Mesodermal cell (in vitro differentiated cells): Measurements from ENCODE around the gene PFKFB4.

Source experiments
- H3K27ac ChIP-seq: 2 replicates; pipeline ENCODE4 v1.7.0; 2013; ENCODE audit warnings: mild to moderate bottlenecking, low read depth, low read length, moderate library complexity; ENCODE audit not compliant: severe bottlenecking
- H3K36me3 ChIP-seq: 2 replicates; pipeline ENCODE4 v1.7.1; 2013; ENCODE audit warnings: mild to moderate bottlenecking, low read length, moderate library complexity; ENCODE audit not compliant: control insufficient read depth, insufficient read depth
- H3K4me1 ChIP-seq: one replicate; pipeline ENCODE4 v1.7.1; 2013; ENCODE audit warnings: mild to moderate bottlenecking, low read length; ENCODE audit not compliant: insufficient read depth, control insufficient read depth, poor library complexity, severe bottlenecking
- H3K4me3 ChIP-seq: 2 replicates; pipeline ENCODE4 v1.7.0; 2013; ENCODE audit warnings: low read length, control low read depth, mild to moderate bottlenecking; ENCODE audit not compliant: insufficient read depth, poor library complexity, severe bottlenecking; ENCODE audit errors: extremely low read depth
- H3K9me3 ChIP-seq: 2 replicates; pipeline ENCODE4 v1.7.1; 2013; ENCODE audit warnings: mild to moderate bottlenecking, low read length, moderate library complexity; ENCODE audit not compliant: control insufficient read depth
- WGBS, 2 experiments: methylation state at CpG; one replicate each; pipeline ENCODE4 v1.1.5; 2013; ENCODE audit warnings: missing lambda C conversion rate in 2 of 2; ENCODE audit not compliant: insufficient coverage in 2 of 2; 5-methylcytosine and 5-hydroxymethylcytosine counted together

The PFKFB4 gene

GRCh38 chr3:48595526-48596121 is 39.0 kb upstream of the PFKFB4 start:
- peak overlapping the region; percentile 84 for H3K27ac ChIP-seq
- peaks cover 42% of the 10 kb centered on the region for H3K36me3 ChIP-seq
- WGBS, 2 experiments: 15 to 26% methylated on average over 5 to 7 of the region's 10 CpGs
- no peaks in the 10 kb centered on the region for H3K9me3 ChIP-seq
- H3K4me1 ChIP-seq: peaks cover 55% of the 10 kb centered on the region
- no peak overlapping the region for H3K4me3 ChIP-seq

- 11 to 13% methylated on average over 17 to 27 of the region's 35 CpGs for WGBS, 2 experiments
- Histone ChIP-seq H3K4me1 (peaks cover 55% of the 10 kb centered on the region), H3K4me3 (peak within 1 kb of the TSS; percentile 32), H3K36me3 (peaks cover 42% of the 10 kb centered on the region), H3K27ac (peak within 1 kb of the TSS; percentile 84), H3K9me3 (no peaks in the 10 kb centered on the region)
Measured at GRCh38 chr3:48595075-48595525, 38.5 kb upstream of the PFKFB4 start, which contains the start of gene COL7A1. Gene COL7A1 (minus strand): TSS chr3:48595329. CDS start chr3:48595159, 170 bp downstream.

- Histone ChIP-seq H3K4me1 (peaks cover 49% of the 10 kb centered on the region), H3K27ac (peak overlapping the region; percentile 84), H3K9me3 (no peaks in the 10 kb centered on the region), H3K36me3 (peaks cover 39% of the 10 kb centered on the region), H3K4me3 (peak overlapping the region; percentile 32)
- 32 to 36% methylated on average over 30 to 38 of the region's 39 CpGs for WGBS, 2 experiments
Measured at GRCh38 chr3:48594417-48595049, 37.9 kb upstream of the PFKFB4 start.

- H3K36me3 ChIP-seq: peaks cover 33% of the 10 kb centered on the region
- no peak overlapping the region for H3K27ac ChIP-seq
- H3K4me3 ChIP-seq: no peak overlapping the region
- 92 to 95% methylated on average over 8 of the region's 9 CpGs for WGBS, 2 experiments
- H3K9me3 ChIP-seq: no peaks in the 10 kb centered on the region
- H3K4me1 ChIP-seq: peaks cover 39% of the 10 kb centered on the region
Measured at GRCh38 chr3:48593337-48593736, 36.7 kb upstream of the PFKFB4 start.

- Histone ChIP-seq H3K4me1 (peaks cover 32% of the 10 kb centered on the region), H3K4me3 (no peak overlapping the region), H3K27ac (no peak overlapping the region), H3K9me3 (no peaks in the 10 kb centered on the region), H3K36me3 (peaks cover 32% of the 10 kb centered on the region)
- 90 to 94% methylated on average over 20 to 21 of the region's 21 CpGs for WGBS, 2 experiments
Measured at GRCh38 chr3:48592519-48593087, 36.0 kb upstream of the PFKFB4 start.

- Histone ChIP-seq H3K4me1 (peaks cover 26% of the 10 kb centered on the region), H3K36me3 (peaks cover 31% of the 10 kb centered on the region), H3K9me3 (no peaks in the 10 kb centered on the region), H3K27ac (no peak overlapping the region), H3K4me3 (no peak overlapping the region)
- 91 to 92% methylated on average over 16 to 19 of the region's 22 CpGs for WGBS, 2 experiments
Measured at GRCh38 chr3:48591886-48592518, 35.4 kb upstream of the PFKFB4 start.

GRCh38 chr3:48591436-48591835 is 34.8 kb upstream of the PFKFB4 start:
- H3K4me1 ChIP-seq: peaks cover 20% of the 10 kb centered on the region
- 93 to 97% methylated on average over 6 to 13 of the region's 14 CpGs for WGBS, 2 experiments
- peaks cover 26% of the 10 kb centered on the region for H3K36me3 ChIP-seq
- no peaks in the 10 kb centered on the region for H3K9me3 ChIP-seq
- no peak overlapping the region for H3K4me3 ChIP-seq
- H3K27ac ChIP-seq: no peak overlapping the region

GRCh38 chr3:48588230-48588629 is 31.6 kb upstream of the PFKFB4 start:
- Histone ChIP-seq H3K4me1 (peaks cover 6% of the 10 kb centered on the region), H3K27ac (no peak overlapping the region)
- 90 to 94% methylated on average over 15 of the region's 15 CpGs for WGBS, 2 experiments

GRCh38 chr3:48587686-48588085 is 31.1 kb upstream of the PFKFB4 start:
- Histone ChIP-seq H3K36me3 (peaks cover 48% of the 10 kb centered on the region), H3K9me3 (no peaks in the 10 kb centered on the region), H3K4me3 (no peak overlapping the region), H3K27ac (no peak overlapping the region), H3K4me1 (peaks cover 2% of the 10 kb centered on the region)
- WGBS, 2 experiments: 91 to 98% methylated on average over 6 to 11 of the region's 11 CpGs

More at GRCh38 chr3:48588230-48588629, 31.6 kb upstream of the PFKFB4 start:
- H3K4me3 ChIP-seq: no peak overlapping the region
- peaks cover 45% of the 10 kb centered on the region for H3K36me3 ChIP-seq
- H3K9me3 ChIP-seq: no peaks in the 10 kb centered on the region

- peaks cover 2% of the 10 kb centered on the region for H3K4me1 ChIP-seq
- H3K9me3 ChIP-seq: no peaks in the 10 kb centered on the region
- peaks cover 53% of the 10 kb centered on the region for H3K36me3 ChIP-seq
- H3K27ac ChIP-seq: no peak overlapping the region
- 94 to 96% methylated on average over 5 to 8 of the region's 8 CpGs for WGBS, 2 experiments
- no peak overlapping the region for H3K4me3 ChIP-seq
Measured at GRCh38 chr3:48585411-48585810, 28.8 kb upstream of the PFKFB4 start.
